K562 (cell line): Measurements from ENCODE around the gene NFATC2. TPM values are rescaled to one million over a fixed set of nuclear protein-coding genes. Genes with fewer than 3 reads are reported as not detected.

Experiments
- ATAC-seq: fragments of 200-7000 bp; cut with Tn5 transposase; 3 replicates; pipeline ENCODE4 v1.9.1; 2020; ENCODE audit warnings: moderate library complexity
- BruUV-seq: library from RNA; stranded (reverse); fragments of 400-500 nt; replicated peaks from 2 replicates; lab custom pipeline; 2021; lab: Mats Ljungman, UMichigan
- CTCF ChIA-PET: fragments of 300-600 bp; formaldehyde crosslinking; extraction: SDS; loops from one replicate; lab custom pipeline; 2021; ENCODE audit warnings: low intra/inter-chr PET ratio; lab: Yijun Ruan, JAX
- POLR2A ChIA-PET: fragments of 300-600, 350-650 bp; sonication (Branson Sonifier 250); formaldehyde crosslinking; extraction: SDS; loops from one replicate; lab custom pipeline; 2021; ENCODE audit warnings: antibody characterized with exemption, inconsistent platforms; lab: Yijun Ruan, JAX
- DNase-seq, 4 experiments: peaks; one replicate each; pipeline versions ENCODE4 v3.0.0 to v3.0.0-alpha.2; 2011 to 2018; ENCODE audit warnings: low spot score in 3 of 4, mixed read lengths in 3 of 4; ENCODE audit errors: extremely low read depth in 1 of 4
- FAIRE-seq: peaks from 2 replicates; lab custom pipeline; 2011; peaks lifted over from hg19 to GRCh38; lab: Jason Lieb, UNC
- H2AFZ ChIP-seq: 2 replicates; pipeline ENCODE4 v1.6.0; 2011; ENCODE audit warnings: low read depth, low read length, control low read depth, inconsistent platforms
- H3K27ac ChIP-seq: fragments of 200-600 bp; 3 replicates; pipeline ENCODE4 v1.8.0; 2011; ENCODE audit warnings: low read depth, mild to moderate bottlenecking, control low read depth, inconsistent platforms, low read length, moderate library complexity, mixed read lengths; ENCODE audit errors: extremely low read depth
- H3K27me3 ChIP-seq, 2 experiments: fragments of 300-600 bp in 1 of 2; 2 replicates in 1 of 2; 3 replicates in 1 of 2; pipeline versions ENCODE4 v1.6.0 to v1.8.0; 2011; ENCODE audit warnings: inconsistent platforms in 2 of 2, low read length in 2 of 2, mild to moderate bottlenecking in 1 of 2, mixed read lengths in 1 of 2, moderate library complexity in 1 of 2; ENCODE audit not compliant: control insufficient read depth in 2 of 2, insufficient read depth in 2 of 2
- H3K36me3 ChIP-seq: fragments of 300-600 bp; 3 replicates; pipeline ENCODE4 v1.8.0; 2011; ENCODE audit warnings: mild to moderate bottlenecking, low read length, inconsistent platforms; ENCODE audit not compliant: control insufficient read depth, insufficient read depth
- H3K4me1 ChIP-seq, 2 experiments: fragments of 200-600 bp in 1 of 2; replicated peaks in 1 of 2; 2 replicates in 1 of 2; 3 replicates in 1 of 2; pipeline versions ENCODE4 v1.5.1 to v1.8.0; 2011; ENCODE audit warnings: inconsistent platforms in 2 of 2, low read length in 2 of 2, mild to moderate bottlenecking in 1 of 2, mixed read lengths in 1 of 2, moderate library complexity in 1 of 2; ENCODE audit not compliant: control insufficient read depth in 2 of 2, insufficient read depth in 2 of 2
- H3K4me2 ChIP-seq: 2 replicates; pipeline ENCODE4 v1.6.1; 2011; ENCODE audit warnings: low read length, control low read depth, inconsistent platforms, mixed read lengths; ENCODE audit not compliant: insufficient read depth
- H3K4me3 ChIP-seq: fragments of 200-600 bp; sonication (generic), shearing (Covaris generic); 2 replicates; pipeline ENCODE4 v1.5.1; 2016; ENCODE audit warnings: control low read depth, inconsistent platforms
- H3K79me2 ChIP-seq: fragments of 200-600 bp; 3 replicates; pipeline ENCODE4 v1.8.0; 2011; ENCODE audit warnings: low read length, inconsistent platforms; ENCODE audit not compliant: control insufficient read depth, insufficient read depth
- H3K9ac ChIP-seq, 2 experiments: 2 replicates each; pipeline versions ENCODE4 v1.6.0 to v1.6.1; 2011; ENCODE audit warnings: low read depth in 2 of 2, low read length in 2 of 2, control low read depth in 1 of 2, inconsistent platforms in 1 of 2, mild to moderate bottlenecking in 1 of 2, mixed read lengths in 1 of 2; ENCODE audit not compliant: insufficient read depth in 1 of 2
- H3K9me1 ChIP-seq: one replicate; pipeline ENCODE4 v1.6.0; 2011; ENCODE audit warnings: inconsistent platforms, mild to moderate bottlenecking, low read length, moderate library complexity; ENCODE audit not compliant: control insufficient read depth, insufficient read depth
- H3K9me3 ChIP-seq: replicated peaks from 2 replicates; pipeline ENCODE4 v1.5.1; 2011; ENCODE audit warnings: low read depth, low read length, inconsistent platforms; ENCODE audit not compliant: control insufficient read depth, insufficient read depth
- H4K20me1 ChIP-seq: replicated peaks from 2 replicates; pipeline ENCODE4 v1.6.1; 2011; ENCODE audit warnings: low read length, inconsistent platforms, mixed read lengths; ENCODE audit not compliant: control insufficient read depth, insufficient read depth
- HNRNPLL ChIP-seq: fragments of 200-400 bp; formaldehyde crosslinking; IDR thresholded peaks from 2 replicates; pipeline ENCODE4 v1.6.1; 2017; ENCODE audit warnings: low read length, low read depth, mild to moderate bottlenecking; ENCODE audit not compliant: poor library complexity, severe bottlenecking
- PHTF2 ChIP-seq: fragments of 250-450 bp; sonication (Bioruptor Pico); IDR thresholded peaks from 2 replicates; pipeline ENCODE4 v1.5.0; 2021; ENCODE audit warnings: mild to moderate bottlenecking
- POLR2G ChIP-seq: fragments of 200-400 bp; formaldehyde crosslinking; IDR thresholded peaks from 2 replicates; pipeline ENCODE4 v1.6.1; 2017; ENCODE audit warnings: low read depth, mild to moderate bottlenecking, antibody characterized with exemption, low read length, moderate library complexity
- WGBS: fragments of 100-300 bp; shearing (Covaris generic); methylation state at CpG from one replicate; pipeline ENCODE4 v1.1.6; 2016; ENCODE audit warnings: low coverage, mixed read lengths; ENCODE audit not compliant: insufficient coverage; ENCODE audit errors: missing lambda C conversion rate; 5-methylcytosine and 5-hydroxymethylcytosine counted together
- in situ Hi-C: fragments of 300-500 bp; cut with MboI; formaldehyde crosslinking; loops from 4 replicates; pipeline ENCODE4 v1.15.0; 2018; ENCODE audit warnings: inconsistent platforms, mixed read lengths
- intact Hi-C: fragments of 100-400 bp; cut with micrococcal nuclease; formaldehyde crosslinking; loops from 2 replicates; pipeline ENCODE4 v1.14.2; 2022
- polyA plus RNA-seq, 8 experiments: library from polyadenylated mRNA; depleted of rRNA in 4 of 8; stranded (reverse) in 5 of 8; unstranded in 3 of 8; fragments of >200 nt; fragmentation: Nextera tagmentation in 2 of 8; fragmentation: Illumina TruSeq in 1 of 8; extraction: Ambion mirVana in 2 of 8; extraction: Trizol in 1 of 8; gene quantifications; 2 replicates each; pipeline versions ENCODE4 v1.2.1 to v1.2.3, GENCODE V29; 2011 to 2014; ENCODE audit warnings: inconsistent platforms in 1 of 8, missing spikeins in 1 of 8
- total RNA-seq, 7 experiments: library from RNA; depleted of rRNA in 6 of 7; stranded (reverse); fragments of >200 nt in 6 of 7; fragmentation: Illumina TruSeq in 2 of 7; extraction: Trizol in 2 of 7; gene quantifications; 2 replicates each; pipeline versions ENCODE4 v1.2.1 to v1.2.3, GENCODE V29; 2011 to 2021; ENCODE audit warnings: low replicate concordance in 1 of 7
- TF ChIP-seq, protein P1 (sequence below): sonication (generic); formaldehyde crosslinking; IDR thresholded peaks from 2 replicates; pipeline ENCODE4 v1.8.1; 2023; ENCODE audit warnings: mild to moderate bottlenecking, missing genetic modification reagents
- TF ChIP-seq, protein P2 (sequence below): fragments of 450-650 bp; IDR thresholded peaks from 2 replicates; pipeline ENCODE4 v1.6.1; 2014; ENCODE audit warnings: low read depth, mild to moderate bottlenecking, moderate library complexity, borderline replicate concordance

NFATC2 gene
- total and polyA plus RNA-seq, 9 of the 15 experiments (the other 6 are each of a cell fraction or from before 2014, with no cell fraction given) = 1.9 to 11.2 (median 3.0) TPM

DNA sequence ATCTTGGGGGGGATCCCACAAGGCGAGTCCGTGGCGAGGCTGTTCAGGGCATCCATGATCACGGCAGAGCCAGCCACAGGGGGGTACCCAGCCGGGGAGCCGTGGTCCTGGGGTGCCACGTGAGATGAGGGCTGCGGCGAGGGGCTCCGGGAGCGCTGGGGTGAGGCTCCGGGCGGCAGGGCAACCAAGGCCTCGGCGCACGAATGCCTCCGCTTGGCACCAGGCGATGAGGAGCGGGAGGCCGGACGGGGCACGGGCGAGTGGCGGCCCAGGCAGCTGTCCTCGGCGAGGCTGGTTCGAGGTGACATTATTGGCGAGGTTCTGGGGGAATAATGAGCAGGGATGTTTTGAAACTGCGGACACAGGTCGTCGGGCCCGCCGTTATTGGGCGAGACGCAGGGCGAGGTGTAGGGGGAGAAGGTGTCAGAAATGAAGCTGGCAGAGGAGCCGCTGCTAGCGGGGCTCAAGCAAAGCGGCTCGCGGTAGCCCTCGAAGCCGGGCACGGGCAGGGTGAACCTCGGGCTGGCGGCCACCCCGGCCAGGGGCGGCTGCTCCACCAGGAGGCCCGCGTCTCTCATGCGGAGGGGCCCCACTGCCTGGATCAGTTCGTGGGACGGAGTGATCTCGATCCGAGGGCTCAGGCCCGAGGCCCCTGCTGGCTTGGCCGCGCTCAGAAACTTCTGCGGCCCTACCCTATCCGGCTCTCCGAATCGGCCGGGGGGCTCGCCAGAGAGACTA, 19.1 kb downstream of the NFATC2 start:
- intact Hi-C loops = no loop called here
- in situ Hi-C loops = no loop called here
- no TSS peak for BruUV-seq
- 95% methylated on average over 25 of the region's 64 CpGs for WGBS
- no peak for DNase-seq
- no peak for FAIRE-seq
- Histone ChIP-seq H4K20me1 (peaks cover 6% of the 10 kb centered on the region; the same call in 1 of the 2 replicates), H3K27ac (no peak overlapping the region), H3K4me2 (no peak overlapping the region), H3K27me3 (no peaks in the 10 kb centered on the region), H3K9ac (no peak overlapping the region), H2AFZ (no peak overlapping the region)
- ATAC-seq = no peak
- POLR2A ChIA-PET = no interaction called here
- TF ChIP-seq, protein P1, sequence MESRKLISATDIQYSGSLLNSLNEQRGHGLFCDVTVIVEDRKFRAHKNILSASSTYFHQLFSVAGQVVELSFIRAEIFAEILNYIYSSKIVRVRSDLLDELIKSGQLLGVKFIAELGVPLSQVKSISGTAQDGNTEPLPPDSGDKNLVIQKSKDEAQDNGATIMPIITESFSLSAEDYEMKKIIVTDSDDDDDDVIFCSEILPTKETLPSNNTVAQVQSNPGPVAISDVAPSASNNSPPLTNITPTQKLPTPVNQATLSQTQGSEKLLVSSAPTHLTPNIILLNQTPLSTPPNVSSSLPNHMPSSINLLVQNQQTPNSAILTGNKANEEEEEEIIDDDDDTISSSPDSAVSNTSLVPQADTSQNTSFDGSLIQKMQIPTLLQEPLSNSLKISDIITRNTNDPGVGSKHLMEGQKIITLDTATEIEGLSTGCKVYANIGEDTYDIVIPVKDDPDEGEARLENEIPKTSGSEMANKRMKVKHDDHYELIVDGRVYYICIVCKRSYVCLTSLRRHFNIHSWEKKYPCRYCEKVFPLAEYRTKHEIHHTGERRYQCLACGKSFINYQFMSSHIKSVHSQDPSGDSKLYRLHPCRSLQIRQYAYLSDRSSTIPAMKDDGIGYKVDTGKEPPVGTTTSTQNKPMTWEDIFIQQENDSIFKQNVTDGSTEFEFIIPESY (CRISPR knock-in tag) = 0 out of 2 replicates have a peak, but pooled peaks have one; percentile 39
- TF ChIP-seq PHTF2 (CRISPR knock-in tag) = no peak
- TF ChIP-seq HNRNPLL = no peak
- TF ChIP-seq POLR2G = 0 out of 2 replicates have a peak, but pooled peaks have one; percentile 40
- TF ChIP-seq, protein P2, sequence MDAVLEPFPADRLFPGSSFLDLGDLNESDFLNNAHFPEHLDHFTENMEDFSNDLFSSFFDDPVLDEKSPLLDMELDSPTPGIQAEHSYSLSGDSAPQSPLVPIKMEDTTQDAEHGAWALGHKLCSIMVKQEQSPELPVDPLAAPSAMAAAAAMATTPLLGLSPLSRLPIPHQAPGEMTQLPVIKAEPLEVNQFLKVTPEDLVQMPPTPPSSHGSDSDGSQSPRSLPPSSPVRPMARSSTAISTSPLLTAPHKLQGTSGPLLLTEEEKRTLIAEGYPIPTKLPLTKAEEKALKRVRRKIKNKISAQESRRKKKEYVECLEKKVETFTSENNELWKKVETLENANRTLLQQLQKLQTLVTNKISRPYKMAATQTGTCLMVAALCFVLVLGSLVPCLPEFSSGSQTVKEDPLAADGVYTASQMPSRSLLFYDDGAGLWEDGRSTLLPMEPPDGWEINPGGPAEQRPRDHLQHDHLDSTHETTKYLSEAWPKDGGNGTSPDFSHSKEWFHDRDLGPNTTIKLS = no peak
- TF ChIP-seq, all 486 proteins: peak for 2
- CTCF ChIA-PET = no interaction called here
- Histone ChIP-seq H3K4me1 (peaks cover 19 to 42% of the 10 kb centered on the region in 2 experiments), H3K79me2 (peaks cover 41% of the 10 kb centered on the region), H3K36me3 (peaks cover 26% of the 10 kb centered on the region), H3K4me3 (no peak overlapping the region), H3K9me3 (no peaks in the 10 kb centered on the region), H3K9me1 (no peaks in the 10 kb centered on the region)
